ENCODE results near the gene ATP8A1.

ATP8A1 gene

GRCh38 chr4:42371305-42372252, 285.3 kb downstream of the ATP8A1 start:
- no peaks in the 10 kb centered on the region for H3K9me3 ChIP-seq
- H3K4me3 ChIP-seq, result no peak overlapping the region
- no peaks in the 10 kb centered on the region for H3K27me3 ChIP-seq (ENCODE audit: low read depth)
- in situ Hi-C loops (cut with MboI; ENCODE audit: low sequenced_read_pairs), result no loop called here
- peak; percentile 52 to 84 for DNase-seq (ENCODE audit: low spot score in 2 of 2)
- peaks cover 8% of the 10 kb centered on the region for H3K4me1 ChIP-seq
- no peaks in the 10 kb centered on the region for H3K36me3 ChIP-seq (replicated peaks)

GRCh38 chr4:42369489-42369888, 287.4 kb downstream of the ATP8A1 start:
- H3K9me3 ChIP-seq, result no peaks in the 10 kb centered on the region

GRCh38 chr4:42366959-42367358, 289.9 kb downstream of the ATP8A1 start:
- H3K36me3 ChIP-seq (replicated peaks), result no peaks in the 10 kb centered on the region
- H3K4me1 ChIP-seq, result peaks cover 6% of the 10 kb centered on the region
- in situ Hi-C loops (cut with MboI; ENCODE audit: low sequenced_read_pairs), result no loop called here
- H3K27me3 ChIP-seq (ENCODE audit: low read depth), result no peaks in the 10 kb centered on the region
- DNase-seq (ENCODE audit: low spot score in 2 of 2), result no peak
- H3K4me3 ChIP-seq, result no peak overlapping the region
- no peaks in the 10 kb centered on the region for H3K9me3 ChIP-seq

More at GRCh38 chr4:42369489-42369888, 287.4 kb downstream of the ATP8A1 start:
- Histone ChIP-seq H3K4me1 (peaks cover 8% of the 10 kb centered on the region), H3K27me3 (ENCODE audit: low read depth) (no peaks in the 10 kb centered on the region), H3K4me3 (no peak overlapping the region), H3K36me3 (replicated peaks) (no peaks in the 10 kb centered on the region)
- in situ Hi-C loops (cut with MboI; ENCODE audit: low sequenced_read_pairs), result no loop called here
- no peak for DNase-seq (ENCODE audit: low spot score in 2 of 2)

GRCh38 chr4:42364266-42365053, 292.4 kb downstream of the ATP8A1 start:
- no peak for DNase-seq (ENCODE audit: low spot score in 2 of 2)

GRCh38 chr4:42363614-42364013, 293.3 kb downstream of the ATP8A1 start:
- Histone ChIP-seq H3K9me3 (no peaks in the 10 kb centered on the region), H3K4me1 (no peaks in the 10 kb centered on the region), H3K4me3 (no peak overlapping the region), H3K27me3 (ENCODE audit: low read depth) (no peaks in the 10 kb centered on the region), H3K36me3 (replicated peaks) (no peaks in the 10 kb centered on the region)
- in situ Hi-C loops (cut with MboI; ENCODE audit: low sequenced_read_pairs), result no loop called here
- DNase-seq (ENCODE audit: low spot score in 2 of 2), result no peak

More at GRCh38 chr4:42364266-42365053, 292.4 kb downstream of the ATP8A1 start:
- Histone ChIP-seq H3K27me3 (ENCODE audit: low read depth) (no peaks in the 10 kb centered on the region), H3K4me3 (no peak overlapping the region), H3K4me1 (no peaks in the 10 kb centered on the region), H3K9me3 (no peaks in the 10 kb centered on the region), H3K36me3 (replicated peaks) (no peaks in the 10 kb centered on the region)
- in situ Hi-C loops (cut with MboI; ENCODE audit: low sequenced_read_pairs), result no loop called here

GRCh38 chr4:42362591-42362990, 294.3 kb downstream of the ATP8A1 start:
- DNase-seq (ENCODE audit: low spot score in 2 of 2), result no peak
- no peaks in the 10 kb centered on the region for H3K27me3 ChIP-seq (ENCODE audit: low read depth)
- in situ Hi-C loops (cut with MboI; ENCODE audit: low sequenced_read_pairs), result no loop called here
- H3K4me1 ChIP-seq, result no peaks in the 10 kb centered on the region
- H3K4me3 ChIP-seq, result no peak overlapping the region
- H3K36me3 ChIP-seq (replicated peaks), result no peaks in the 10 kb centered on the region
- H3K9me3 ChIP-seq, result no peaks in the 10 kb centered on the region

GRCh38 chr4:42361456-42361855, 295.4 kb downstream of the ATP8A1 start:
- Histone ChIP-seq H3K4me1 (no peaks in the 10 kb centered on the region), H3K36me3 (replicated peaks) (no peaks in the 10 kb centered on the region), H3K27me3 (ENCODE audit: low read depth) (no peaks in the 10 kb centered on the region), H3K4me3 (no peak overlapping the region), H3K9me3 (no peaks in the 10 kb centered on the region)
- in situ Hi-C loops (cut with MboI; ENCODE audit: low sequenced_read_pairs), result no loop called here
- no peak for DNase-seq (ENCODE audit: low spot score in 2 of 2)

GRCh38 chr4:42360256-42360669, 296.6 kb downstream of the ATP8A1 start:
- Histone ChIP-seq H3K4me1 (no peaks in the 10 kb centered on the region), H3K9me3 (no peaks in the 10 kb centered on the region), H3K27me3 (ENCODE audit: low read depth) (no peaks in the 10 kb centered on the region), H3K36me3 (replicated peaks) (no peaks in the 10 kb centered on the region), H3K4me3 (no peak overlapping the region)
- in situ Hi-C loops (cut with MboI; ENCODE audit: low sequenced_read_pairs), result no loop called here
- DNase-seq (ENCODE audit: low spot score in 2 of 2), result no peak

GRCh38 chr4:42359711-42360110, 297.2 kb downstream of the ATP8A1 start:
- in situ Hi-C loops (cut with MboI; ENCODE audit: low sequenced_read_pairs), result no loop called here
- DNase-seq (ENCODE audit: low spot score in 2 of 2), result no peak
- Histone ChIP-seq H3K4me3 (no peak overlapping the region), H3K4me1 (no peaks in the 10 kb centered on the region), H3K36me3 (replicated peaks) (no peaks in the 10 kb centered on the region), H3K9me3 (no peaks in the 10 kb centered on the region), H3K27me3 (ENCODE audit: low read depth) (no peaks in the 10 kb centered on the region)
